GM18868 (cell line): ENCODE results near the gene ORM1.
"Not testable (repeated sequence)": the region's sequence is repeated elsewhere in the genome, so short reads cannot be mapped to it uniquely, and the experiment has no call there.

Experiments
- ATAC-seq: cut with Tn5 transposase; IDR thresholded peaks from one replicate; pipeline ENCODE4 v1.9.1; 2021; ENCODE audit warnings: mild to moderate bottlenecking, moderate library complexity; ENCODE audit not compliant: unreplicated experiment

The ORM1 gene

GRCh38 chr9:114322831-114323531 is at the start of gene ORM1:
ORM1 (plus strand) TSS chr9:114323098; CDS start chr9:114323134, 36 bp downstream.
- ATAC-seq, result not testable (repeated sequence)

GRCh38 chr9:114273461-114273881 is 49.4 kb upstream of the ORM1 start:
- ATAC-seq, result no peak

GRCh38 chr9:114274217-114274616 is 48.7 kb upstream of the ORM1 start:
- no peak for ATAC-seq

- ATAC-seq, result no peak
Observed at GRCh38 chr9:114275246-114276004, 47.5 kb upstream of the ORM1 start.

- ATAC-seq, result no peak
Observed at GRCh38 chr9:114276908-114277821, 45.7 kb upstream of the ORM1 start.

GRCh38 chr9:114278356-114278755 is 44.5 kb upstream of the ORM1 start:
- ATAC-seq, result no peak

GRCh38 chr9:114278881-114279570 is 43.9 kb upstream of the ORM1 start:
- ATAC-seq, result no peak

- ATAC-seq, result no peak
Observed at GRCh38 chr9:114279693-114280092, 43.2 kb upstream of the ORM1 start.

DNA sequence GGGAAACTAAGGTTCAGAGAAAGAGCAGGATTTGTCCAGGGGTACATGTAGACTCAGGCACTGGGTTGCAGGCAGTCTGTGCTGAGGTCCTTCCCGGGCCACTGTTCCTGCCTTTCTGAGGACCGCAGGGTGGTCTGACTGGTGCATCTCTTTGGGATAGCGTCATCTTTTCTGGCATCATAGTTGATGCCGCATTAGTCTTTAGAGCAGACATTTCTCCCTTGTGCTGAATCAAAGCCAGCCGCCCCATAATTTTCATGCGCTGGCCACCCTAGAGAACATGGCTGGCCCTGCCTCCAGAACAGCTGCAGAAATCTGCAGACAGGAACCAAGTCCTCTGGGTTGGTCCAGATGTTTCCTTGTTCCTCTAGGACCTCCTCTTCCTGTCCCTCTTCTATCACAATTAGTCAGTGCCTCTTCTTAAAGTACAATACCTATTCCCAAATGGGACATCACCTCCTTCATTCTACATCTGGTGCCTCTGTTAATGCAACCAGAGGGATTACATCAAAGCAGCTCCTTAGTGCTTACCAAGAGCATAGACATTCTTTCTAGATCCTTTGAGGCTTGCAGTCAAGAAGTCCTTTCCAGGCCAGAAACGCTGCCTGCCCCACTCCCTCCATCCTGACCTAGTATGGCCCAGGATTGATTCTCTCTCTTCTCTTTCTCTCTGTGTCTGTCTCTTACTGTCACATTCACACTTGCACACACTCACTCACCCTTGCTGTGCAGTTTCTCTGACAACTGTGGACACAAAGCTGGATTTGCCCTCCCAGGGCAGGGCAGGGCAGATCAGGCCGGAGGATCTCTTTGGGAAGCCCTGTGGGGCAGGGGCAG is 42.0 kb upstream of the ORM1 start:
- no peak for ATAC-seq

DNA sequence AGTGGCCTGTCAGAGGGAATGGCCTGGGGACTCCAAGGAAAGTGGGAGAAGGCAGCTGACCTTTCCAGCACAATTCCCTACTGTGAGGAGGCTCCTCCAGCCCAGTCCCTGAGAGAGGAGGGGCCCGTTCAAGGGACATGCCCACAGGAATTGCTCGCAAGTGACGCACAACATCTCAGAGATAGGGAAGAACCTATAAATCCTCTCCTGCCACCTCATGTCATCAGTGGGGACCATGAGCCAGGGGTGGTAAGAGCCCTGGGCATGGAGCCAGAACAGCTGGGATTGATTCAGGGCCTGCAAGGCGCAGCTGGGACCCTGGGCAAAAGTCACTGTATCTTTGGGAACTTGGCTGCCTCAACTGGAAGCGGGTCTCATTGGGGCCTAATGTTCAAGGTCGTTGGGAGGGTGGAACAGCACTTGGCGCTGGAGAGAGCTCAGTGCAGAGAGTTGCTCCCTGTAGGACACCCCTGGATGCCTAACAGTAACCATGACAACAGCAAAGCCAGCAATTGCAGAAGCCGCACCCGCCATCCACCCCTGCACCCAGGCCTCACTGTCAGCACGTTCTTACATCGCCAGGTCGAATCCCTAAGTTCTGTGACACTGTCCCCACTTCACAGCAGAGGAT is 41.3 kb upstream of the ORM1 start:
- ATAC-seq, result no peak

GRCh38 chr9:114282104-114282485 is 40.8 kb upstream of the ORM1 start:
- no peak for ATAC-seq

DNA sequence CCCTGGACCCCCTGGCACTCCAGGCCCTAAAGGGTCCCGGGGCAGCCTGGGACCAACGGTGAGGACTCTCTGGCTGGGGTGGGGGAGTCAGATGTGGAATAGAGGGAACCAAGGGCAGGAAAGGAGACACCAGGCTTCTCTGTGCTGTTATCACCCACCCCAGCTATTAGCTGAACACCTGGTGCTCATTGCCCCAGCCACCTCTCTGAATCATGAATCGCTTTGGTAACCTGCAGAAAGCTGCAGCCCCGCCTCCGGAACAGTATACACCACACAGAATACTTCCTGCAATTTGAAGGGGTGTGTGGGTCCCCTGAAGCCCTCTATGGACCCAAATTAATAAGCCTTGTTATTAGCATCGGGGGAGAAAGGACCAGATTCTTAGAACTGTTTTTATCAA is 40.4 kb upstream of the ORM1 start:
- ATAC-seq, result no peak

DNA sequence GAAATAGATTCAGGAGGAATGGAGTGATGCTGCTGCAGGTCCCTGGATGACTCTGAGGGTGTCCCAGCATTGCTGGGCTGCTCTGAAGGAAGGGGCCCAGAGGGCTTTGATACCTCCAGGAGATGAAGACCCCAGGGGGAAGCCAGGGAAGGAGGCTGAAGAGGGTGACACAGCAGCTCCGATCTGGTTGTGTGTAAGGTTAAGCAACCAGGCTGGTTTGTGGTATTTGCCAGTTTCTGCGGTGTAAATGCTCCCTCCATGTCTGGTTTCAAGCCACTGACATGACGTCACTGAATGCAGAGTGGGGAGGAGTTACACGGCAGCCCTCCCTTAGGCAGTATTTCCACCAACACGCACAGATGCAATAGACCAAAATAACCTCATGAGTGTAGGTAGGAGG is 40.0 kb upstream of the ORM1 start:
- ATAC-seq, result no peak

DNA sequence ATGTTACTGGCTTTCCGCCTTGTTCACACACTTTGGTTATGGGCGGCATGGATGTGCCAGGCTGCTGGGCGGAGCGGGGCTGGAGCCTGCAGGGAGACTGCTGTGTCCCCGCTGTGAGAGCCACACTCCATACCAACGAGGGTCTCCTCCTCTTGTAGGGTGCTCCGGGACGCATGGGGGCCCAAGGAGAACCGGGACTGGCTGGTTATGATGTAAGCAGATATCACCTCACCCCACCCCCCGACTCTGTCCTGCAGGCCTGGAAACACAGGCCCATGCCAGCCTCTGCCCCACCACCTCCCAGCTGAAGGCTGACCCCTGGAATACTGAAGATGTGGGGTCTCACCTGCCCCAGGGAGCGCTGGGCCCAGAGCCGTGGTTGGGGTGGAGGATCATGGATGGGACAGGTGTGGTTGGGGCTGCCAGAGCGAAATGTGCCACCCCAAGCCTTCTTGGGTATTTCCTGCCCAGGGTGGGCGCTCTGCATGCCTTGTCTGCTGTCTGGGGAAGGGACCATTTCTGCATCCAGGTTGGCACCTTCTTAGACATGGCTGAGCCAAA is 39.3 kb upstream of the ORM1 start:
- no peak for ATAC-seq

DNA sequence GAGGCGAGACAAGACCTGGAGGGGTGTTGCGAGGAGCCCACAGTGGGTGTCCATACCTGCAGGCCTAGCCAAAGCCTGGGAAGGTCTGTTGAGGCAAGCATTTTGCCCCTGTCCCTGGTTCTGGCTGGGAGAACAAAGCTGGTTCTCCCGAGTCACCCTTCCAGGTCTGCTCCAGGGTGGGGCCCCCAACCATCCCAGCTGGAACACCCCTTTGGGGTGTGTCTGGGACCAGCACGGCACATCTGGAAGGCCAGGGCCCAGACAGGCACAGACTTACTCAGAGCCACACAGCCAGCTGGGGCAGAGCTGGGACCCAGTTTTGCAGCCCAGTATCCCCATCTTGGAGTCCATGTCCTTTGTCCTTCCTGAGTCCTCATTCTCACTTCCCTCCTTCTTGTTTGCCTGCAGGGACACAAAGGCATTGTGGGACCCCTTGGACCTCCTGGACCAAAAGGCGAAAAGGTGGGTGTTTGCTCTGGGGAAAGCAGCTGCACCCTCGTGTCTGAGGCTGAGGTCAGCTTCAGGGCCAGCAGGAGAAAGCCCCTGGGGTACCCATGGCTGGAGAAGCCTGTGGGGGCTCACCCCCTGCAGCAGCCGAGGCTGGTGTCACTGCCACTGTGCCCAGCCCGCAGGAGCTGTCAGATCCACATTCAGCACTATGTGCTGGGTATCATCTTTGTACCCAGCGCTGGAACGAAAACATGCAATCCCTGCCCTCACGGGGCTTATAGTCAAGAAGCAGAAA is 38.4 kb upstream of the ORM1 start:
- no peak for ATAC-seq

DNA sequence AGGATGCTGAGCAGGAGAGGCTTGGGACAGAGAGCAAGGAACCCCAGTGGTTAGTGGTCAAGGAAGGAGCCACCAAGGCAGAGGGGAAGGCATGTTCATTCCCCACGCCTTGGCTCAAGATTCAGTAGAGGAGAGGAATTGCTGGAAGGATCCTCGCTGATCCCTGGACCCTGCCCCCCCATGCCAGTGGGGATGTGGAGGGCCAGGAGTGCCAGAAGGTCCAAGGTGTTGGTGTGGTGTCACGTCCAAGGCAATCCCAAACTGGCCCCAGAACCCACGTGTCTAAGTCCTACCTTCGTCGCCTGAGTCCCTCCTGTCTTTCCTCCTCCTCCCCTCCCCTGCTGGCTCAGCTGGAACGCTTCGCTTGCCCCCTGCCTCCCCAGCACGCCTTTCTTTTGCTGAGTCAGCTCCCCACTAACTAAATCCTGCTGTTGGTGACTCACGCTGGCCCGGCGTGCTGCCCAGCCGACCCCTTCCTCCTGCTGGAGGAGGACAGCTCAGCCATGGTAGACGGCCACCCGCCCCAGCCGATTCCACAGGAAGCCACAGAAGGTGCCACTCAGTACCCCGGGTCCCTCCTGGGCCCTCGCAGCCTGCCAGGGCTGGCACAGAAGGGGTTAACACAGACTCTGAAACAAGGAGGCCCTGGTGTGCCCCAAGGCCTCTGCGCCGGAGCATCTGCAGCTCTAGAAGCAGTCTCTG is 37.6 kb upstream of the ORM1 start:
- no peak for ATAC-seq

DNA sequence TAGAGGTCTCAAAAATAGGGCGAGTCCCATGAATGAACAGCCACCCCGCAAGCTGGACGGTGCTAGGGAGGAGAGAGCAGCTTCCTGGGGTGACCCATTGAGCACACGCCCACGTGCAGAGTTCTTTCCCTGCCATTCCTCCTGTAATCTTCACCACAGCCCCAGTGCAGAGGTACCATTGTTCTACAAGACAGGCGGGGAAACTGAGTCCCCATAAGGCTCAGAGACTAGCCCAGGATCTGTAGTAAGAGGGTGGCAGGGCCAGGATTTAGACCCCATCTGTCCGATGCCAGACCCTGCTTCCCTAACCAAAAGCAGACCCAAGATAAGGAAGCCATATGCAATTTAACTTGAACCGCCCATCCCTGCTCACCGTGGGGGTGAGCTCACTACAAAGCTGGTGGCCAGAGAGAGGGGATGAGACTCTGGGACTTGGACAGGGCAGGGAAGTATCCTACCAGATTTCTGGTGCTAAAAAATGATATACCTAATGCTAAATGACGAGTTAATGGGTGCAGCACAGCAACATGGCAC is 36.7 kb upstream of the ORM1 start:
- ATAC-seq, result no peak
